Stimulated activated CD4-positive, alpha-beta T cell treated with anti-CD3 and anti-CD28 coated beads, Interleukin-4, amount 100 ng/mL, for 4 hours (primary cell): ENCODE results near the gene AGTR1.
"Not testable (repeated sequence)": the region's sequence is repeated elsewhere in the genome, so short reads cannot be mapped to it uniquely, and the experiment has no call there.

Experiments
- DNase-seq, 2 experiments: peaks; one replicate each; pipeline ENCODE4 v3.0.0-alpha.2; 2020

The AGTR1 gene

GRCh38 chr3:148718982-148719862 is 21.5 kb downstream of the AGTR1 start:
- no peak for DNase-seq

- DNase-seq: no peak
These were observed 23.2 kb downstream of the AGTR1 start for GRCh38 chr3:148720873-148721272.

- DNase-seq: no peak
These were observed 25.9 kb downstream of the AGTR1 start for GRCh38 chr3:148723631-148724030.

- DNase-seq: no peak
These were observed 29.5 kb downstream of the AGTR1 start for GRCh38 chr3:148727231-148727630.

- no peak for DNase-seq
These were observed 31.1 kb downstream of the AGTR1 start for GRCh38 chr3:148728753-148729152.

GRCh38 chr3:148729476-148730055 is 31.9 kb downstream of the AGTR1 start:
- DNase-seq: no peak

- DNase-seq: no peak
These were observed 33.0 kb downstream of the AGTR1 start for GRCh38 chr3:148730676-148731075.

GRCh38 chr3:148735597-148735996 is 37.9 kb downstream of the AGTR1 start:
- no peak for DNase-seq

GRCh38 chr3:148736086-148736485 is 38.4 kb downstream of the AGTR1 start:
- DNase-seq: no peak

GRCh38 chr3:148737104-148737530 is 39.4 kb downstream of the AGTR1 start:
- no peak for DNase-seq

- DNase-seq: no peak
These were observed 42.0 kb downstream of the AGTR1 start for GRCh38 chr3:148739720-148740119.

GRCh38 chr3:148740291-148740690 is 42.6 kb downstream of the AGTR1 start:
- no peak for DNase-seq

- no peak for DNase-seq
These were observed 43.5 kb downstream of the AGTR1 start for GRCh38 chr3:148741219-148741618.

GRCh38 chr3:148742118-148742517 is 44.4 kb downstream of the AGTR1 start:
- DNase-seq: no peak

GRCh38 chr3:148746053-148746452 is 48.4 kb downstream of the AGTR1 start:
- no peak for DNase-seq

GRCh38 chr3:148748283-148748682 is 50.6 kb downstream of the AGTR1 start:
- no peak for DNase-seq

GRCh38 chr3:148750296-148750695 is 52.6 kb downstream of the AGTR1 start:
- no peak for DNase-seq

- no peak for DNase-seq
These were observed 53.8 kb downstream of the AGTR1 start for GRCh38 chr3:148751461-148751860.

GRCh38 chr3:148753385-148753784 is 55.7 kb downstream of the AGTR1 start:
- not testable (repeated sequence) for DNase-seq

GRCh38 chr3:148755570-148755969 is 57.9 kb downstream of the AGTR1 start:
- DNase-seq: no peak

GRCh38 chr3:148756311-148756710 is 58.6 kb downstream of the AGTR1 start:
- DNase-seq: no peak

- no peak for DNase-seq
These were observed 59.8 kb downstream of the AGTR1 start for GRCh38 chr3:148757238-148758215.

GRCh38 chr3:148758303-148758884 is 60.7 kb downstream of the AGTR1 start:
- no peak for DNase-seq
